Measurements from ENCODE around the gene PGPEP1. TPM values are rescaled to one million over a fixed set of nuclear protein-coding genes. Genes with fewer than 3 reads are reported as not detected.

The PGPEP1 gene
- total and polyA plus RNA-seq, 10 of the 15 experiments (the other 5 are each of a cell fraction or from before 2014, with no cell fraction given) = 13.8 to 39.4 (median 17.0) TPM

DNA sequence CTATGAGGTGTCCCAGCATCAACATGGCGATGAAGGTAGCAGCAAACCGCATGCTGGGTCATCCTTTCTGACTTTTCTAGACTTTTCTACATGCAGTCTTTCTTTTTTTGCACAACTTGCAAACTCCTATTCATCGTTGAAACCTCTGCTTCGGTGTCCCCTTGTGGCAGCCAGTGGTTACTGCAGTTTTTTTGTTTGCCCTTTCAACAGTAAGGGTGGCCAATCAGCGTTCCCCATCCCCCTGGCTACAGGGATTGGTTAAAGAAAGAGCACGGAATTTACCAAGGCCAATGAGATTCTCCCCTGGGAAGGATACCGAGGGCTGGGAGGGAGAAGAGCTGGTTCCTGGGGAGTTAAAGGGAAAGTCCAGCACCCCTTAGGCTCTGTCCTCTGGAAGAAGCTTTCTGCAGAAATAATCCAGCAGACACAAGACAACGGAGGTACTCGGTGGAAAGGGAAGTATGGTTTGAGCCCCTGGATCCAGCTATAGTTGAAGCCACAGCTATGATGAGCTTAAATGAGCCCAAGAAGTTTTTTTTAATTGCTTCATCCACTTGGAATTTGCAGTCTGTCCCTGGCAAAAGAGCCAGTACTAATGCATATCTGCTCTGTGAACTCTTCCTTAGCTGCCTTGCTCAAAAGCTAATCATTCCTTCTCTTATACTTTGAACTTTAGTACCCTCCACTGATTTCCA lies 11.9 kb upstream of the PGPEP1 start (continued):
- no peak for TF ChIP-seq ZBED1 (IDR thresholded peaks at IDR 0.05; ENCODE audit: borderline replicate concordance)
- TF ChIP-seq MYB (IDR thresholded peaks at IDR 0.05; ENCODE audit: borderline replicate concordance, low read depth, low read length) = no peak
- TF ChIP-seq MYC (IDR thresholded peaks at IDR 0.05; ENCODE audit: insufficient read depth, insufficient read length, insufficient replicate concordance, low read length, severe bottlenecking) = no peak
- no peak for TF ChIP-seq MEF2A (IDR thresholded peaks at IDR 0.05; ENCODE audit: insufficient read depth, low read depth, low read length)
- TF ChIP-seq IKZF2 (IDR thresholded peaks at IDR 0.05) = peak in 1 of 2 experiments; percentile 22; a peak in 1 of 4 replicates
- no peak for TF ChIP-seq USF1 (IDR thresholded peaks at IDR 0.05; ENCODE audit: borderline replicate concordance, extremely low read length, insufficient read depth, low read depth, low read length)
- no peak for TF ChIP-seq ATF7 (IDR thresholded peaks at IDR 0.05; ENCODE audit: low read depth)
- peak; percentile 89 to 98 (median 95) for TF ChIP-seq CTCF (IDR thresholded peaks at IDR 0.05 in 2 of 3, conservative IDR thresholded peaks at IDR 0.05 in 1 of 3; ENCODE audit: control insufficient read depth in 2 of 3, extremely low read depth in 1 of 3, insufficient read depth in 1 of 3, low read depth in 3 of 3, low read length in 3 of 3)
- TF ChIP-seq RAD51 (IDR thresholded peaks at IDR 0.05) = no peak
- TF ChIP-seq STAT3 (IDR thresholded peaks at IDR 0.05; ENCODE audit: low read depth, low read length) = no peak
- no peak for TF ChIP-seq ELK1 (IDR thresholded peaks at IDR 0.05; ENCODE audit: low read depth, low read length)
- no peak for TF ChIP-seq CBX3 (IDR thresholded peaks at IDR 0.05; ENCODE audit: borderline replicate concordance, low read depth)
- no peak for TF ChIP-seq CEBPB (IDR thresholded peaks at IDR 0.05; ENCODE audit: borderline replicate concordance in 1 of 2, low read depth in 2 of 2, low read length in 2 of 2)
- TF ChIP-seq RUNX3 (IDR thresholded peaks at IDR 0.05; ENCODE audit: low read length) = peak; percentile 75
- TF ChIP-seq NRF1 (conservative IDR thresholded peaks at IDR 0.05; ENCODE audit: low read depth, low read length) = no peak
- TF ChIP-seq, protein P1, sequence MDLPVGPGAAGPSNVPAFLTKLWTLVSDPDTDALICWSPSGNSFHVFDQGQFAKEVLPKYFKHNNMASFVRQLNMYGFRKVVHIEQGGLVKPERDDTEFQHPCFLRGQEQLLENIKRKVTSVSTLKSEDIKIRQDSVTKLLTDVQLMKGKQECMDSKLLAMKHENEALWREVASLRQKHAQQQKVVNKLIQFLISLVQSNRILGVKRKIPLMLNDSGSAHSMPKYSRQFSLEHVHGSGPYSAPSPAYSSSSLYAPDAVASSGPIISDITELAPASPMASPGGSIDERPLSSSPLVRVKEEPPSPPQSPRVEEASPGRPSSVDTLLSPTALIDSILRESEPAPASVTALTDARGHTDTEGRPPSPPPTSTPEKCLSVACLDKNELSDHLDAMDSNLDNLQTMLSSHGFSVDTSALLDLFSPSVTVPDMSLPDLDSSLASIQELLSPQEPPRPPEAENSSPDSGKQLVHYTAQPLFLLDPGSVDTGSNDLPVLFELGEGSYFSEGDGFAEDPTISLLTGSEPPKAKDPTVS (IDR thresholded peaks at IDR 0.05; ENCODE audit: low read depth, low read length) = peak; percentile 95
- no peak for TF ChIP-seq NBN (IDR thresholded peaks at IDR 0.05)
- no peak for TF ChIP-seq DPF2 (IDR thresholded peaks at IDR 0.05)
- TF ChIP-seq JUND (IDR thresholded peaks at IDR 0.05; ENCODE audit: low read depth, low read length) = no peak
- TF ChIP-seq ASH2L (IDR thresholded peaks at IDR 0.05; ENCODE audit: borderline replicate concordance, low read depth) = no peak
- 0 out of 2 replicates have a peak, but pooled peaks have one; percentile 37 for TF ChIP-seq EED (IDR thresholded peaks at IDR 0.05; ENCODE audit: low read depth)
- TF ChIP-seq CREB1 (IDR thresholded peaks at IDR 0.05; ENCODE audit: low read depth) = peak; percentile 34; the same call in 1 of the 2 replicates
- peak; percentile 91 for TF ChIP-seq RAD21 (IDR thresholded peaks at IDR 0.05; ENCODE audit: insufficient read depth, low read depth, low read length)
- TF ChIP-seq ZNF384 (IDR thresholded peaks at IDR 0.05; ENCODE audit: borderline replicate concordance, low read depth, low read length) = peak; percentile 56; the same call in 1 of the 2 replicates
- TF ChIP-seq CHD4 (IDR thresholded peaks at IDR 0.05) = no peak
